Activated CD4-positive, alpha-beta T cell treated with anti-CD3 and anti-CD28 coated beads, Interleukin-2, Interleukin-6, amounts not matched to agents 100 ng/mL and 50 ng/mL, durations not matched to agents 16 hours and 8 hours (primary cell): ENCODE results near the gene LGALS4.
A peak's percentile ranks its signal among the peaks of the same experiment; 100 is the strongest.
"Not testable (repeated sequence)": the region's sequence is repeated elsewhere in the genome, so short reads cannot be mapped to it uniquely, and the experiment has no call there.

Source experiments
- DNase-seq: peaks from one replicate; pipeline ENCODE4 v3.0.0-alpha.2; 2020

LGALS4 gene

GRCh38 chr19:38842439-38843174 is 29.9 kb upstream of the LGALS4 start:
- DNase-seq, result peak; percentile 77

GRCh38 chr19:38841787-38842438 is 29.2 kb upstream of the LGALS4 start:
- DNase-seq, result no peak

DNA sequence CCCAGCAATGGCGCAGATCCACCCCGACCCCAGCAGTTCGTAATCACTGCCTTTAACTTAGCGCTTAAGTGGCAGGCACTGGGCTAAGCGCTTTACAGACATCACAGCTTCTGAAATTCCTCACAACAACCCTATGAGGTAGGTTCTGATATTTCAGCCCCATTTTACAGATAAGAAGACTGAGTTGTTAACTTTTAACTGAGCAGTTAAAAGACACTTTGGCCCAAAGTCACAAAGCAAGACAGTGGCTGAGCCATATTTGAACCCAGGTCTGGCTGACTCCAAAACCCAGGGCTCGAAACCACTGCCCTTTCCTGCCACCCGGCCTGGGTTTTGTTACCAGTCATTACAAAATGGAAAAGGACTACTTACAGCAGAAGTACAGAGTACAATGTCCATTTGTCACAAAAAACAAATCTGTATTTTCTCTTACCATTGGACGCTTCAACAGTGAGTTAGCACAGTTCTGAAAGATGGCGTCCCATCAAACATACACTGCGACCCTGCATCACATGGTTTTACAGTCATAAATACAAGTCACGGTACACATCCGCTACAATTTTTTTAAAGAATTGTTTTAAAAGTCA is 28.5 kb upstream of the LGALS4 start:
- no peak for DNase-seq

DNA sequence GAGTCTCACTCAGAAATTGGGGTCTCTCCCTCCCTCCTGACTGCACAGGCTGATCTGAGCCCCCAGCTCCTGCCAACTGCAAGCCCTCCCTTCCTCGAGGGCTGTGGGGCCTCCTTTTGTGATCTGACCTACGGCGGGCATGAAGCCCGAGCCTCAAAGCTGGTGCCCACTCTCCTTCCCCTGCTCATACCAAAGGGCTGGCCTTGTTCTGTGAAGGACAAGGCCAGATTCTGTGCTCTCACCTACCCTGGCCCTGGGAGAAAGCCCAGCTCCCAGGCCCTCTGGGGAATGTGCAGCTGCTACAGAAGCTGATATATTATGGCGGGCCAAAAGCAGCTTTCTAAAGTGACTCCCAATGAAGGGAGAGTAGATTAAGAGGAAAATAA is 27.8 kb upstream of the LGALS4 start:
- DNase-seq, result no peak

- DNase-seq, result no peak
Measured at GRCh38 chr19:38839816-38840582, 27.3 kb upstream of the LGALS4 start.

DNA sequence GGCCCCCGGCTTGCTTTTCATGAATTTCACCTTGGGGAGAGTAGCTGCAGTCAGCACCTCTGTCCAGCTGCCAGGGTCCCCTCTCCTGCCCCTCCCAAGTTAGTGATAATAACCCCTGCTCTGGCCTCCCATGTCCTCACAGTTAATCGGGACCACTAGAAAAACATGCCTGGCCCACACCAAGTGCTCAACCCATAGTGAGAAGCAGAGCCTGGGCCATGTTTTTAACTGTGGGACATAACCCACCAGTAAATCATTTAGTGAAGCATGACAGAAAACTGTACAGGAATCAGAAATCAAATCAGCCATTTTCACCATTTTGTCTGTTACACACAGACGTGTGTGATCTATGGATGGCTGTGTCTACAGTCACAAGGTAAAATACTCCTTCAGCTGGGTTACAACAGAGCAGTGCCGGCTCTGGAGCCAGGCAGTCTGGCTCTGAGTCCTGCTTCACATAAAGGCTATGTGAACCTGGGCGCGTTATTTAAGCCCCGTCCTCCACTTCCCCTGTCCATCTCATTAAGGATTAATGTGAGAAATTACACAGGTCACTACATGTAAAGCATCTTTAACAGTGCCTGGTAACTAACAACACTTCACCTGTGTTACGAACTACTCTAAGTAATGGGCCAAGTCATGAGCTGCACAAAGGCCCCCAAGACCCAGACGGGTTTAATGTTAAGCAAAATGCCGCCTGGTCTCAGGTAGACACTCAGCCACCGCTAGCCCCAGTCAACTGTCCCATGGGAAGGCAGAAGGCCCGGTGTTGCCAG is 26.4 kb upstream of the LGALS4 start:
- DNase-seq, result no peak

- DNase-seq, result no peak
Measured at GRCh38 chr19:38838208-38838985, 25.7 kb upstream of the LGALS4 start.

GRCh38 chr19:38837656-38838121 is 24.9 kb upstream of the LGALS4 start:
- DNase-seq, result no peak

DNA sequence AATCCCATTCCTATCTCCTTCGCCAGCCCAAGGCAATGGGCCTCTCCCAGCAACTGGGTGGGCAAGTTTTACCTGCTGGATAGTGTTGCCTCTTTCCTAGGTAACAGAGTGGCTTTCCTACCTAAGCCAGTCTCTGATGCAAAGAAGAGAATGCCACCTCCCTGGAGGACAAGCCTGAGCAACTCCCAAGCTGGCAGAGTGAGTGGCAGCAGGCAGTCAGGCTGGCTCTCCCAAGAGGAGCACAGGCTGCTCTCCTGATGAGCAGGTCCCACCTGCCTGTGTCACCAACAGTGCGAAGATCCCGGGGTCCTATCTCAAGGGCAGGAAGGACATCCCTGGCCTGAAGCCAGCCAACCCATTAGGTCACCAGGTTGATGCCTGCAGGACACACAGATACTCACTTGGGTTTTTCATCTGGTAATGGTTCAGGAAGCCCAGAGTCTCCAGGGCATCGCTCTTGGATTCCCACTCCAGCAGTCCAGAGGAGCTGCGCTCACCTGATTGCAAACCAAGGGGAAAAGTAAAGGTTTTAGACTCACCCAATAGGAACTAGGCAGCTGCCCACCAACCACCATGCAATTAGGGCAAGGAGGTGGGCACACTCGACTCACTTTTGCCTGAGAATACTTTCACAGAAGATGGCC is 24.4 kb upstream of the LGALS4 start:
- no peak for DNase-seq

GRCh38 chr19:38836159-38836982 is 23.6 kb upstream of the LGALS4 start:
- DNase-seq, result no peak

DNA sequence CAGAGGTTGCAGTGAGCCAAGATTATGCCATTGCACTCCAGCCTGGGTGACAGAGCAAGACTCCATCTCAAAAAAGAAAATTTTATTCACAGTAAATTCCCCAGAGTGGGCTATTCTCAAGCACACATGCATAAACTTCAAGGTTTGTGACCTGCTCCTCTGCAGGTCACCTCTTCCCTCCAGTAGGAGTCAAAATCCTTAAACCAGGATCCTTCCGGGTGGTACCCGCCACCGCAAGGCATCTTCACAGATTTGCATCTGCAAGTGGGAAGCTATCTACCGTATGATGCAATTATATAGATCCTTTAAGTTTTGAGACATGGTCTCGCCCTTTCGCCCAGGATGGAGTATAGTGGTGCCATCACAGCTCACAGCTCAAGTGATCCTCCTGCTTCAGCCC is 21.8 kb upstream of the LGALS4 start:
- DNase-seq, result no peak

DNA sequence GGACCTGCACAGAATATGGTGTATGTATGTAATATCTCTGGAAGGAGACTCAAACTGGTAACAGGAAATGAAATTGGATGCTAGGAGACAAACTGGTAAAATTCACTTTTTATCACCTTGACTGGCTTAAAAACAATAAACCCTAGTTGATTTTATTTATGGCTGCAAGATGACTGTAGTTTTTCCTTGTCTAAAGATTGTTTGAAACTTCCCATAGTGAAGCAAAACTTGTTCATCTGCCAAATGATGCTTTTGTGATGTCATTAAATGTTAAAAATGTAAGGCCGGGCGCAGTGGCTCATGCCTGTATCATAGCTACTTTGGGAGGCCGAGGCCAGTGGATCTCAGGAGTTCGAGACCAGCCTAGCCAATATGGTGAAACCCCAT is 21.4 kb upstream of the LGALS4 start:
- DNase-seq, result no peak

- no peak for DNase-seq
Measured at GRCh38 chr19:38833092-38833425, 20.3 kb upstream of the LGALS4 start.

- peak; percentile 47 for DNase-seq
Measured at GRCh38 chr19:38831142-38831605, 18.4 kb upstream of the LGALS4 start.

GRCh38 chr19:38830039-38830733 is 17.4 kb upstream of the LGALS4 start:
- DNase-seq, result no peak

DNA sequence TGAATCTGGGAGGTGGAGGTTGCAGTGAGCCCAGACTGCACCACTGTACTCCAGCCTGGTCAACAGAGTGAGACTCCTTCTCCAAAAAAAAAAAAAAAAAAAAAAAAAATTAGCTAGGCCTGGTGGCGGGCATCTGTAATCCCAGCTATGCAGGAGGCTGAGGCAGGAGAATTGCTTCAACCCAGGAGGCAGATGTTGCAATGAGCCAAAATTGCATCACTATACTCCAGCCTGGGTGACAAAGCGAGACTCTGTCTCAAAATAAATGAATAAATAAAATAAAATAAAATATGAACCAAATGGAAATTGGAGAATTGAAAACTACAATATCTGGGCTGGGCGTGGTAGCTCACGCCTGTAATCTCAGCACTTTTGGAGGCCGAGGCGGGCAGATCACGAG is 16.5 kb upstream of the LGALS4 start:
- not testable (repeated sequence) for DNase-seq

GRCh38 chr19:38826856-38827551 is 14.3 kb upstream of the LGALS4 start:
- DNase-seq, result no peak

- not testable (repeated sequence) for DNase-seq
Measured at GRCh38 chr19:38825936-38826335, 13.2 kb upstream of the LGALS4 start.

DNA sequence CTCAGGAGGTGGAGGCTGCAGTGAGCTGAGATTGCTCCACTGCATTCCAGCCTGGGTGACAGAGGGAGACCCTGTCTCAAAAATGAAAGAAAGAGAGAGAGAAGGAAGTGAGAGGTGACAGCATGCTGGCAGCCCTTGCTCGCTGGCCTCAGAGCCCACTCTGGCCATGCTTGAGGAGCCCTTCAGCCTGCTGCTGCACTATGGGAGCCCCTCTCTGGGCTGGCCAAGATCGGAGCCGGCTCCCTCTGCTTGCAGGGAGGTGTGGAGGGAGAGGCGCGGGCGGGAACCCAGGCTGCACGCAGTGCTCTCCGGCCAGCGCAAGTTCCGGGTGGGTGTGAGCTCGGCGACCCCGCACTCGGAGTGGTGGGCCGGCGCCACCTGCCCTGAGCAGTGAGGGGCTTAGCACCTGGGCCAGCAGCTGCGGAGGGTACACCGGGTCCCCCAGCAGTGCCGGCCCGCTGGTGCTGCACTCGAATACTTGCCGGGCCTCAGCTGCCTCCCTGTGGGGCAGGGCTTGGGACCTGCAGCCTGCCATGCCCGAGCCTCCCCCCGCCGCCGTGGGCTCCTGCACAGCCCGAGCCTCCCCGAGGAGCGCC is 8.6 kb upstream of the LGALS4 start:
- DNase-seq, result not testable (repeated sequence)
